Central memory CD8-positive, alpha-beta T cell (primary cell): ENCODE data around the gene SUMO3.

Experiments used
- ATAC-seq: fragments of 150-1000 bp; cut with Tn5 transposase; replicated peaks from 2 replicates; pipeline ENCODE4 v1.10.0; 2022; ENCODE audit warnings: mild to moderate bottlenecking, moderate FRiP score, moderate number of reproducible peaks; ENCODE audit not compliant: poor library complexity, severe bottlenecking; ENCODE audit errors: extremely low read depth
- DNase-seq, 2 donors: peaks; one replicate each; pipeline ENCODE4 v3.0.0; 2021; ENCODE audit warnings: low spot score in 2 of 2
- H3K27ac Mint-ChIP-seq: one replicate; pipeline ENCODE4 v1.8.0; 2022; ENCODE audit warnings: low read depth, mild to moderate bottlenecking, moderate library complexity, mixed read lengths
- H3K27me3 Mint-ChIP-seq: one replicate; pipeline ENCODE4 v1.8.0; 2022; ENCODE audit warnings: mixed read lengths
- H3K36me3 Mint-ChIP-seq: one replicate; pipeline ENCODE4 v1.8.0; 2022; ENCODE audit warnings: mild to moderate bottlenecking, moderate library complexity, mixed read lengths; ENCODE audit not compliant: insufficient read depth
- H3K4me1 Mint-ChIP-seq: one replicate; pipeline ENCODE4 v1.8.0; 2022; ENCODE audit warnings: mixed read lengths
- H3K4me3 Mint-ChIP-seq: one replicate; pipeline ENCODE4 v1.8.0; 2022; ENCODE audit warnings: mild to moderate bottlenecking, moderate library complexity, mixed read lengths
- H3K9me3 Mint-ChIP-seq: one replicate; pipeline ENCODE4 v1.8.0; 2022; ENCODE audit warnings: mixed read lengths

The SUMO3 gene

DNA sequence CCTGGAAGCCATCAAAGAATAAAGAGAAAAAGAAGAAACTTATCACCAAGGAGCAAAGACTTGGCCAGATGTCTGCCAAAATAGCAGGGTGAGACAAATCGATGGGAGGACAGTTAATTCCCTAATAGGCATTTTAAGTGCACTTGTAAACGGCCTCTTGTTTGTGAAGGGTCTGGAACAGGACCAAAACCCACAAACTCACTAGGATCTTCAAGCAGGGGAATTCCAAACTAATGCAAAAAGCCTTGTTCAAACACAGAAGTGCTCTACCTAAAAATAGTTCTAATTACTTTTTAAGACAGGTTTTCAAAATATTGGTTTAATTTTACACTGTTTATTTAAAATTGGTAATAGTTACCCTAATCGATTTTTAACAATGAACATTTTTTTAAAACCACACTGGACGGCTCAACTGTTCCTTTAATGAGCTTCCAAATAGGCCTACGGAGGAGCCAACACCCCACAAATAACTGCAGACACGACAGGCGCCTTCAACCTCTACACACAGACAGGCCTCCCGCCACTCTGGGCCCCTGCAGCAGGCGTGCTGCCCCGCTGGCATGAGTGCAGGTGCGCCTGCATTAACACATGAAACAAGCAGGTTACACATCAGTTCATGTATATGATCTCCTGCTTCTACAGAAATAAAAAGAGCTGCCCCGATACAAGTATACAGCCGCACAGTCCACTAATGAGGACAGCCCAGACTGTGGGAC is 32.1 kb downstream of the SUMO3 start:
- Mint-ChIP-seq H3K27me3 (no peaks in the 10 kb centered on the region), H3K4me1 (peaks cover 18% of the 10 kb centered on the region), H3K9me3 (no peaks in the 10 kb centered on the region), H3K36me3 (peaks cover 24% of the 10 kb centered on the region), H3K4me3 (no peak overlapping the region), H3K27ac (no peak overlapping the region)
- ATAC-seq, result no peak
- no peak for DNase-seq

DNA sequence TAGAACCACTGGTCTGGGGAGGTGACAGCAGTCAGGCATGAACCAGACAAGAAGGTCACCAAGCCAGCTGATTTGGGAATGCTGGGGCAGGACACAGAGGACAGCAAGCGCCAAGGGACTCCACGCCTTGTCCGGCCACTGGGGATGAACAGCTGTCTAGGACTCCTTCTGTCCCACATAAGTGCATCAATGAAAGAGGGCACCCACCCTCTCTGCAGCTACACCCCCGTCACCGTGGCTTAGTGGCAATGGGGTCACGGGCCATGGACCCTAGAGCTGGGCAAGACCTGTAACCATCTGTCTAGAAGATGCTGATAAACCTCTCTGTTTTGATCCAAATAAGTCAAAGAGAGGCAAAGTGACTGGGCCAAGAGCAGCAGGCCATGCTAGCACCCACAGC is 33.1 kb downstream of the SUMO3 start:
- ATAC-seq (no peak), DNase-seq (no peak)
- Mint-ChIP-seq H3K4me3 (no peak overlapping the region), H3K9me3 (no peaks in the 10 kb centered on the region), H3K27me3 (no peaks in the 10 kb centered on the region), H3K4me1 (peaks cover 11% of the 10 kb centered on the region), H3K36me3 (peaks cover 20% of the 10 kb centered on the region), H3K27ac (no peak overlapping the region)

DNA sequence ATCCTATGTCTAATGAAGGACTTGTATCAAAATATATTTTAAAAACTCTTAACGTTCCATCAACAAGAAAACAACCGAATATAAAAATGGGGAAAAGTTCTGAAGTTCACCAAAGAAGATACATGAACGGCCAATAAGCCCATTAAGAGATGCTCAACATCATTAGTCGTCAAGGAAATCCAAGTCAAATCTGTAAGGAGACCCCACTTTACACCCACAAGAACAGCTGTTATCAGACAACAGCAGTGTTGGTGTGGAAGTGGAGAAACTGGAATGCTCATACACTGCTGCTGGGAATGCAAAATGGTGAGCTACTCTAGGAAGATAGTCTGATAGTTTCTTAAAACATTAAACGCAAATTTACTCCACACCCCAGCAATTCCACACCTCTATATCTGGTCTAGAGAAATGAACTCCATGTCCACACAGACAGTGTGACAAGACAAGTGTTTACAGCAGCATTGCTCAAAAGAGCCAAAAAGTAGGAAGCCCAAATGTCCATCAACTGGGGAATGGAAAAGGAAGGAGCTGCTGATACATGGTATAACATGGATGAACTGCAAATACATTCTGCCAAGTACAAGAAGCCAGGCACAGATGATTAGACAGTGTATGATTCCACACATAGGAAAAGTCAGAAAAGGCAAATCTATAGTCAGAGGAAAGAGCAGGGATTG is 34.7 kb downstream of the SUMO3 start:
- ATAC-seq, result no peak
- no peak for DNase-seq
- H3K9me3 Mint-ChIP-seq, result no peaks in the 10 kb centered on the region
- H3K36me3 Mint-ChIP-seq, result peaks cover 21% of the 10 kb centered on the region
- H3K27me3 Mint-ChIP-seq, result no peaks in the 10 kb centered on the region
- H3K27ac Mint-ChIP-seq, result no peak overlapping the region
- no peak overlapping the region for H3K4me3 Mint-ChIP-seq
- peaks cover 5% of the 10 kb centered on the region for H3K4me1 Mint-ChIP-seq

DNA sequence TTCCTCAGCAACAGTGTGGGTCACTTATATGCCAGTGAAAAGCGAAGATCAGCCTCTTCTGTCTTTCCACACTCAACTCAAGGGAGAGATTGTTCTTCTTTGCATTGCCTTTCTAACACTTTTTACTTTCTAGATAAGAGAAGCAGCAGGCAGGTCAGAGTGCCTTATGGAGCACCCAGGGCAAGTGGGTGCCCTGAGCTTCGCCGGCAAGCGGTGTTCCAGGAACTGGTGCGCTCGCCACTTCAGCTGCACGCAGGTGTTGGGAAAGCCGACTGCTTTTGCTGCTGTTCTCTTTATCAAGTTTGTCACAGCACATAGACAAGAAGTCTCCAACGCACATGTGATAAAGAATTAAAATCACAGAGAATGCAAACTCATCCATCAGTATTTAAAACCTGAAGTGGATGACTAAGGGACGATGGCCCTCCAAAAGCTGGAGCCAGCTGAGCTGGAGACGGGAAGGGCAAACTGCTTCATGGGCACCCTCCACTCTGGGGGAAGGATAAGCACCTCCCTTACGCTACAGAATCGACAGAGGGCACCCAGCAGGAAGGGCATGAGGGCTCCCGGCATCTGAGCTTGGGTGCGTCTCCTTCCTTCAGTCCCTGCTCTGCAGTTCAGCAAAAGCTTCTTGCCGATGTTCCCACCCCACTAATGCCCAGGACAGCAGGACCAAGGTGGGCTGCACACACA is 36.9 kb downstream of the SUMO3 start:
- peaks cover 22% of the 10 kb centered on the region for H3K36me3 Mint-ChIP-seq
- no peak overlapping the region for H3K27ac Mint-ChIP-seq
- H3K4me3 Mint-ChIP-seq, result no peak overlapping the region
- DNase-seq (no peak), ATAC-seq (no peak)
- H3K27me3 Mint-ChIP-seq, result no peaks in the 10 kb centered on the region
- H3K9me3 Mint-ChIP-seq, result no peaks in the 10 kb centered on the region
- H3K4me1 Mint-ChIP-seq, result peaks cover 2% of the 10 kb centered on the region

DNA sequence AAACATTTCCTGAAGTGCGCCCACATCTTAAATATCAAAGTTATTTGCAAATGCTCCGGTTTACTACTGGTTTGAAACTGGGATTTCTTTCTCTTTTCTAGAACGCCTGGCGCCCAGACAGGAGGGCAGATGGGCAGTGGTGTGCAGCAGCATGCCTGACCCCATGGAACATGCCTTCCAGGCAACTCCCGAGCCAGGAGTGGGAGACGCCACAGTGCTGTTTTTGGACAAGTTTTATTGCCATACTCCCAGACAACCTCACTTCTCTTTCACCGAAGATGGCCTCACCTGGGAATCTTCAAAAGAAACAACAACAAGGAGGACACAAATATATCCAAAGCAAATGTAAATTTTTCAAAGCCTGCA is 37.7 kb downstream of the SUMO3 start:
- ATAC-seq (no peak), DNase-seq (no peak)
- no peak overlapping the region for H3K4me3 Mint-ChIP-seq
- H3K4me1 Mint-ChIP-seq, result no peaks in the 10 kb centered on the region
- H3K27ac Mint-ChIP-seq, result no peak overlapping the region
- no peaks in the 10 kb centered on the region for H3K9me3 Mint-ChIP-seq
- no peaks in the 10 kb centered on the region for H3K27me3 Mint-ChIP-seq
- peaks cover 22% of the 10 kb centered on the region for H3K36me3 Mint-ChIP-seq

DNA sequence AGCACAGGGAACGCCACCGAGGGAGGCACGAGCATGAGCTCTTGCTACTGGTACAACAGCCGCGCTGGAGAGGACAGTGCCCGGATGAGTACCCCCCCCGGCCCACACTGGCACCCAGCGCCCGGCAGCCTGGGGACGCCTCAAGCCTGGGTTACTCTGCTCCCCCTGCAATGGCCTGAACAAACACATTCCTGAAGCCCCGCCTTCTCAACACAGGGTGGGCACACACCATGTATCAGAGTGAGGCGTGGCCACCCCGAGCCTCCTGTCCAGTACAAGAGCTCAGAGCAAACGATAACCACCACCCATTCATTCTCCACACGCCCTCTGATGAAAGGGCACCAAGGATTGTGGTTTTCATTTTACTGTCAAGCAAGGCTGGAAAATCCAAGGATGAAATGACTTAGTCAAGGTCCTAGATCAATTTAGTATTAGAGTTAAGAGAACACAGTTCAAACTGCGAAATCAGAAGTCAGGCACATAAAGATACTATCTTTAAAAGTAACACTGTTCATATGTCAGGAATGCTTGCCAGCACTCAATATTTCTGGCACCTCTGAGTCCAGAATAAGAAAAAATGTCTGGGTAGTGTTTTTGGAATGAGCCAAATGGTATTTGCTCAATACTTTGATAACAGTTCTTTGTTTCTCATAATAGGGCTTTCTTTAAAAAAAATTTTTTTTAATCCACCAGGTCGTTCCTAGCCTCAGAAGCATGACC is 38.3 kb downstream of the SUMO3 start:
- no peak for DNase-seq
- Mint-ChIP-seq H3K9me3 (no peaks in the 10 kb centered on the region), H3K36me3 (peaks cover 25% of the 10 kb centered on the region), H3K27me3 (no peaks in the 10 kb centered on the region), H3K4me1 (no peaks in the 10 kb centered on the region), H3K4me3 (no peak overlapping the region), H3K27ac (no peak overlapping the region)
- ATAC-seq, result no peak

DNA sequence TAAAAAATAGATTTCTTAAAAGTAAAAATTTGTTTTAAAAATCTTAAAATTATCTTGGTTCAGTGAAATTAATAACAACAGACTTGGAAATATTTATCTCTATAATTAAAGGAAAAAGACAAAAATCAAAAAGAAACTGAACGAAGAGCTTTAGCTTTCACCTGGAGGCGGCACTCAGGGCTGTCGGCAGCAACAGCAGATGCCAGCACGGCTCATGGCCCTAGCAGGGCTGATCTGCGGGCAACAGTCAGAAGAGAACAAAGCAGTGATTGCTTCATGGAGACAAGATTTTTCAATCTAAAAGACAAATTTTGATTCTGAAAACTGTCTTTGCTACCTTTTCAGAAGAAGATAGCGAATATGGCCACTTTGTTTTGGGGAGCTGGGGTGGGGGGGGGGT is 38.9 kb downstream of the SUMO3 start:
- DNase-seq, result no peak
- no peak for ATAC-seq
- Mint-ChIP-seq H3K4me3 (no peak overlapping the region), H3K9me3 (no peaks in the 10 kb centered on the region), H3K27ac (no peak overlapping the region), H3K4me1 (no peaks in the 10 kb centered on the region), H3K36me3 (peaks cover 25% of the 10 kb centered on the region), H3K27me3 (no peaks in the 10 kb centered on the region)

DNA sequence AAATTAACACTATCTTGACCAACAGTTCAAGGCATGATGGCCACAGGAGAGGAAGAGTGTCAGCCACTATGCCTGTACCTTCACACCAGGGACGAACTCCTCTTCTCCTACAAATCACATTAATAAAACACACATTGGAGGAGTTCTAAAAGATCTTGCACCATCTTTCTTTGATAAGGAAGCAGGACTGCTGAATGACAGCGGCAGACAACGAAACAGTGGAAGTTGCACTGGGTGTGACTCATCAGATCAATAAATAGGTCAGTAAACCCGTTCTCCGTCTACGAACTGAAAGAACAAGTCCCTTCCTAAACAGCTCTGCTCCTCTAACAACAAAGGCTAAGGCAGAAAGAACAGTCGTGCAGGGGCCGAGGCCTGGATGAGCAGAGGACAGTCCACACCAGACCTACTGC is 39.4 kb downstream of the SUMO3 start:
- Mint-ChIP-seq H3K27ac (no peak overlapping the region), H3K36me3 (peaks cover 25% of the 10 kb centered on the region), H3K4me1 (no peaks in the 10 kb centered on the region), H3K27me3 (no peaks in the 10 kb centered on the region), H3K9me3 (no peaks in the 10 kb centered on the region), H3K4me3 (no peak overlapping the region)
- no peak for ATAC-seq
- no peak for DNase-seq

DNA sequence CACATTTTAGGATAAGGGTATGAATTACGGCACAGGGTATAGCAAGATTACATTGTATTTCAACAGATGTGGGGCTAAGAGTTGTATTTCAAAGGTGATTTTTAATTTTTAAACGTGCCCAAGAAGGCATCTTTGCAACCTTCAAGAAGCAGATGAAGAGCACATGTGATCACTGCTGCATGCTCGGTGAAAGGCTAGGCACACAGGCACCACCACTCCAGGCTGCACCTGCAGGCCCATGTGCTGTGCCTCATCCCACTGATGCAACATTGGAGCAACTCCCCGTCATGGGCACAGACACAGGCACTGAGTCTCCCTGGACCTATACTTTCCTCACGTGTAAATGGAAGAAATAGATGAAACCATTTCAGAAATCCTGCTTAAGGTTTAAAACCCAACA is 39.8 kb downstream of the SUMO3 start:
- no peak for DNase-seq
- no peaks in the 10 kb centered on the region for H3K9me3 Mint-ChIP-seq
- H3K27me3 Mint-ChIP-seq, result no peaks in the 10 kb centered on the region
- no peak overlapping the region for H3K27ac Mint-ChIP-seq
- H3K4me1 Mint-ChIP-seq, result no peaks in the 10 kb centered on the region
- H3K4me3 Mint-ChIP-seq, result no peak overlapping the region
- ATAC-seq, result no peak
- H3K36me3 Mint-ChIP-seq, result peaks cover 21% of the 10 kb centered on the region

DNA sequence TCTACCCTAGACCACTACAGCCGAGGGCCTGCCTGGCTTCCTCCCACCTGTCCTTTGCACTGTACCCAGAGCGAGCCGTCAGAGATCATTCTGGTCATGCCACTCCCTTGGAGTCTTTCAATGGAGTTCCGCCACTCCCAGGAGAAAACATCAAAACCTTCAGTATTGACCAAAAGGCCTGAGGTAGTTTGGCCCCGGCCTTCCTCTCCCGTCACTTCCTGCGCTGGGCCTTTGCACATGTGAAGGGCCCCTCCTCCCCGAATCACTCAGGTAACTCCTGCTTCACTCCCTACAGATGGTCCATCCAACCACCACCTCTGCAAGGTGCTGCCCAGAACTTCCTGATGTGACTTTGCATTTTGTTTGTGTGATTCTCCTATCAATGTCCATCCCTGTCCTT is 42.9 kb downstream of the SUMO3 start:
- Mint-ChIP-seq H3K36me3 (peaks cover 34% of the 10 kb centered on the region), H3K27me3 (no peaks in the 10 kb centered on the region), H3K27ac (peak overlapping the region; percentile 36), H3K4me3 (no peak overlapping the region), H3K4me1 (no peaks in the 10 kb centered on the region), H3K9me3 (no peaks in the 10 kb centered on the region)
- ATAC-seq, result no peak
- no peak for DNase-seq

DNA sequence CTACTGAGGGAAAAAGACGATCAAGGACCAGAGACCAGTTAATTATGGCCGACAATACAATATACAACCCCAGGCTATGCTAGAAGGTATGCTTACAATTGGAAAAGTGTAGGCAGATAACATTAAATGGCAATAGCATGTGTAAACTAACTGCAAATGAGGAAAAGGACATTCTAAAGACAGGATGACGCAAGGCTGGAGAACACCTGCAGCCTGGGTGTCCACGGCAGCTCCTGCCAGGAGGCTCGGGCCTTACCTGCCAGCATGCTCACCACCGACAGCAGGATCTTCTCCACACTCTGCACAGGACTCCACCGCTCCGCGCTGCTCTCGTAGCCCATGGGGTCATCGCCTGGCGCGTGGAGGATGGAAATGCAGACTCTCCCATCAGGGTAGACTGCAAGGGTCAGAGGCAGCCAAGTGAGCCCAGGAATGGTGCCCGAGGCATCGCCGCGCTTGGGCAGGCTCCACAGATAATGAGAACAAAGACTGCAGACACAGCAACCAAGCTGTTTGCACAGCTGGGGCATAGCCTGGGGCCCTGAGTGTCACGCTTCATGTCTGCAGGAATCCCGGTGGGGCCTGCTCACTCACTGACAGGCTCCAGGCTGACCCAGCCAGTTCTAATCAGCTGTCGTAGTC is 44.5 kb downstream of the SUMO3 start:
- Mint-ChIP-seq H3K9me3 (no peaks in the 10 kb centered on the region), H3K36me3 (peaks cover 32% of the 10 kb centered on the region), H3K4me1 (no peaks in the 10 kb centered on the region), H3K4me3 (no peak overlapping the region), H3K27ac (no peak overlapping the region), H3K27me3 (no peaks in the 10 kb centered on the region)
- ATAC-seq (no peak), DNase-seq (no peak)

DNA sequence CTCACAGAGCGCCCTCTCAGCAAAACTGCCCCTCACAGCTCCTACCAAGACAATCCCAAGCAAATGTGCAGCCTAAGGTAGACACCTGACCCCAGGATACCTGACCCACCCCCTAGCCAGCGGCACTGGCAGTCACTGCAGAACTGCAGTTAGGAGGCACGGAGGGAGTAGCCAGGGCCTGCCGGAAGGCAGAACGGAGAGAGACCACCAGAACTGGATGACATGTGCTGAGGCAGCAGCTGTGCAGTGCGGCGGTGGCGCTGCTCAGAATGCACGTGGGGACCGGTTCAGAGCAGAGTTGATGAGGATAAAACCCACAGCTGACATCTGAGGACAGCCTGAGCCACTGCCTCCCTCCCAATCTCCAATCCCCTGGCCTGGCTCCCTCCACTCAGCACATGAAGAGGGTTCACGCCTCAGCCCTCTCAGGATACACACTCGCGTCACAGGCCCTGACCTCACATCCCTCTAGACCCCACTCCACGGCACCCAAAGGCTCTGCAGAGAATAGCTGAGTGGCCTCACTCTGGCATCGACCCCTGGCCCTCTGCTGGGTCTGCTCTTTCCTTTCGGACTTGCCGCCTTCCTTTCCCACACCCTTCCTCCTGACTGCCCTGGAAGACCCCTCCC is 45.9 kb downstream of the SUMO3 start:
- DNase-seq (no peak), ATAC-seq (no peak)
- Mint-ChIP-seq H3K4me1 (no peaks in the 10 kb centered on the region), H3K4me3 (no peak overlapping the region), H3K9me3 (no peaks in the 10 kb centered on the region), H3K27me3 (no peaks in the 10 kb centered on the region), H3K27ac (no peak overlapping the region), H3K36me3 (peaks cover 30% of the 10 kb centered on the region)
